ENCODE data around the gene HES1.
"Not testable (repeated sequence)": the region's sequence is repeated elsewhere in the genome, so short reads cannot be mapped to it uniquely, and the experiment has no call there.

HES1 gene

GRCh38 chr3:194125442-194125841 lies 10.5 kb upstream of the HES1 start:
- DNase-seq (ENCODE audit: low read depth in 3 of 3): no peak

- no peak for DNase-seq (ENCODE audit: low read depth in 3 of 3)
Measured at GRCh38 chr3:194126790-194127189, 9.2 kb upstream of the HES1 start.

DNA sequence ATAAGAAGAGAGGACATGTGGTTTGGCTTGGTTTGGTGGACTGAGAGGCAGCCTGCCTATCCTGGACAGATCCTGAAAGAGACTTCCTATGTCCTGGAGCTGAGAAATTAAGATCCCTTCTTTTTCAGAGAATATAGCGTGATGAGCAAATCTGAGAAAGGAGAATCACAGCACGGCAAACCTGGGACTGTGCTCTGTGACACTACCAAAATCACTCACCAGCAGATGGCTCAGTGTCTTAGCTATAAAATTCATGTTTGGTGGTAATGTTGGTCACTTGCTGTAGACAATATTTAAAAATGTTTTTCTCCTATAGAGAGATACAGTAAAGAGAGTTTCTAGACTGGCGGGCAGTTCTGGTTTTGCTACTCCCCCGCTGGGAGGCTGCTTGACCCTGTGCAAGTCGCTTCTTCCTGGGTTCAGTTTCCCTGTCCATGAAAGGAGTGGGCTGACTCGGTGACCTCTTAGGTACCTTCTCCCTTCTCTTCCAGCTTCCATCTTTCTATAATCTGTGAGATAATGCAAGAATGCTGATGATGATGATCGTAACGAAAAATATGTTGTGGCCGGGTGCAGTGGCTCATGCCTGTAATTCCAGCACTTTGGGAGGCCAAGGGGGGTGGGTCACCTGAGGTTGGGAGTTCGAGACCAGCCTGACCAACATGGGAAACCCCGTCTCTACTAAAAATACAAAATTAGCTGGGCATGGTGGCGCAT lies 7.6 kb upstream of the HES1 start:
- no peak for DNase-seq (ENCODE audit: low read depth in 3 of 3)

DNA sequence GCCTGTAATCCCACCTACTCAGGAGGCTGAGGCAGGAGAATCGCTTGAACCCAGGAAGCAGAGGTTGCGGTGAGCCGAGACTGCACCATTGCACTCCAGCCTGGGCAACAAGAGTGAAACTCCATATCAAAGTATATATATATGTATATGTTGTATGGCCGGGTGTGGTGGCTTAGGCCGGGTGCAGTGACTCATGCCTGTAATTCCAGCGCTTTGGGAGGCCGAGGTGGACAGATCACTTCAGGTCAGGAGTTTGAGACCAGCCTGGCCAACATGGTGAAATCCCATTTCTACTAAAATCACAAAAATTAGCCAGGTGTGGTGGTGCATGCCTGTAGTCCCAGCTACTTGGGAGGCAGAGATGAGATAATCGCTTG lies 7.0 kb upstream of the HES1 start:
- DNase-seq (ENCODE audit: low read depth in 3 of 3): not testable (repeated sequence)

- DNase-seq (ENCODE audit: low read depth in 3 of 3): no peak
Measured at GRCh38 chr3:194129581-194130133, 6.3 kb upstream of the HES1 start.

DNA sequence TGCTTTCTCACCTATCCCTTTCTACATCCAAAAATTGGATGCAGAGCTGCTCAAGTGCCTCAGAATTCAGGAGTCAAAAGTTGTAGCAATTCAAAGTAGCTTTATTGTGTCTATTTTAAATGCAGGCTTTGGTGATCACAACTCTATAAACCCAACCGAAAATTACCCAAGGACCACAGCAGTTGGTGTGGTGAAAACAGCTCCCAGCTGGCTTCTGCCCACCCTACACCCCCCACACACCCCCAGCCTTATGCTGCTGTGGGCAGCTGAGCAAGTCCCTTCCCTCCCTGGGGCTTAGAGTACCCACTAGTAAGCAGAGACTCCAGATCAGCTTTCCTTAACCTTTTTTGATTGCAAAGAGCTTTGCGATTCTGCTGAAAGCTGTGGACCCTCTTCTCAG lies 5.8 kb upstream of the HES1 start:
- no peak for DNase-seq (ENCODE audit: low read depth in 3 of 3)

DNA sequence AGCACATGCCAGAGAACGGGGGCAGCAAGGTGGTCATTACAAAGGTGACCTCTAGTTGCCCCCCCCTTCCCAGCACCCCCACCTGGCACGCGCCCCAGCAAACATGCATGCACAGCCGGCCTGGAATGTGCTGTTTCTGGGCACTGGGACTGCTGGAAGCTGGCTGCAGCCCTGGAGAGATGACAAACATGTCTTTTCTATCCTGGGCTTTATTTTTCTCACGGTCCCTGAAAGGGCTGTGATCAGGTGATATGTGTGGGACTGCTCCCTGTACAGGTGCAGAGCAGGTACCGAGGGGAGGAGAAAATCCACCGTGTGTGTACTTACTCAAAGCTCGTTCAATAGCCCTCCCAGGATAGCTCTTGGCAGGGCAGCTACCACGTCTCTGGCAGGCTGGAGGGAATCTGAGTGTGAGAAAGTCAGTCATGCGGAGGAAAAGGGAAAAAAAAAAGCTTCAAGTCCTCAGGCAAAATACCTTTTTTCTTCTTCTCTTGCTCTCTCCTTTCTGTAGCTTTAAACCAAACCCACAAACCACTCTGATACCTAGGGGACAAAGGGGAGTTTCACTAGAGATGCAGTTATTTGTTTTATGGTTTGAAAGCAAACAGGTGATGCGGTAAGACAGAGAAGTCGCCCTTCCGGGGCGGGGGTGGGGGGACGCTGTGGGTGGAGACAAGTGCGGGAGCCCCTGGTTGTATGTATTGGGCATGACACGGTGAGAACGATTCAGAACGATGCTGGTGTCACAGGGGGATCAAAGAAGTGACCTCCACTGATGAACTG lies 5.0 kb upstream of the HES1 start:
- DNase-seq (ENCODE audit: low read depth in 3 of 3): no peak

GRCh38 chr3:194132465-194133286 lies 3.3 kb upstream of the HES1 start:
- DNase-seq (ENCODE audit: low read depth in 3 of 3): no peak

DNA sequence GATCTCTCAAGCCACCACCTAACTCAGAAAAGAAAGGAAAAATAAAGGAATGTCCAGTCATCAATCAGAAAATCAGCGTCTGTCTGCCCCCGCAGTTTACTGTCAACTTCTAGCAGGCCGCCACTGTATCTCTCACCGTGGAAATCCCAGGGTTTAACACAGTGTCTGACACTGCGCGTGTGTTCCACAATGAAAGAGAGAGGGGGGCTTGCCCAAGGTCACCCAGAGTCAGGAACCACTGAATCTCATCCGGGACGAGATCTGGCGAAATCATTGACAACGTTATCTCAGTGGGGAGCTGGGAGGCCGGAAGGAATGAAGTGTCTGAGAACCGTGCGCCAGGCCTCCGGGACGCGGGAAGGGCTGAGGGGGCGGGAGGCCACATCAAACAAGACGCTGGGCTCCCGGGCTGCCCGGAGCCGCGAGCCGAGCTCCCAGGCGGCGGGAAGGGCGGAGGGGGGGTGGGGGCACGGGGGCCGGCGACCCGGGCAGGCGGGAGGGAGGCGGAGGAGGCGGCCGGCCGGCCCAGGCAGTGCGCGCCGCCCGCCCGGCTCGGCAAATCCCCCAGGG lies 2.2 kb upstream of the HES1 start:
- DNase-seq (ENCODE audit: low read depth in 3 of 3): peak in 1 of 3 experiments; percentile 32

DNA sequence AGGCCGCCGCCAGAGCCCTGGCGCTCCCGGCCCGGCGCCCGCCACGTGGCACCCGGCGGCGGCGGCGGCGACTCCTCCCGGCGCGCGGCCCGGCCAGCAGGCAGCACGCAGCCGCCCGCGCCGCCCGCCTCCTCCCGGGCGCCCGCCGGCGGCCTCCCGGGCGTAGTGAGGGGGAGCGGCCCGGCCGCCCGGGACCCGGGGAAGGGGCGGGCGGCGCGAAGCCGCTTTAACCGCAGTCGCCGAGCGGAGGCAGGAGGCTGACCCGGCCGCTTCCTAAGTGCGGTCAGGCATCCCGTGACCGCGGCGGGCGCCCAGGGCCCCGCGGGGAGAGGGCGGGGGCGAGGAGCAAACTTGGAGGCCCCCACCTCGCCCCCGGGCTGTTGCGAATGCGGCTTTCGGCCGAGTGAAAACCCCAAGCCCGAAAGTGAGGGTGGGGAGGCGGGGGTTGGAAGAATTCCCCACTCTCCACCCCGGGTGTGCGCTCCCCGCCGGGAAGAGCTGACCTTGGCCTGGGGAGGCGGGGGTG lies 1.7 kb upstream of the HES1 start:
- DNase-seq (ENCODE audit: low read depth in 3 of 3): peak in 1 of 3 experiments; percentile 60

GRCh38 chr3:194134757-194135515 lies 1.0 kb upstream of the HES1 start:
- DNase-seq (ENCODE audit: low read depth in 3 of 3): peak; percentile 60 to 82 (median 62)

- no peak for DNase-seq (ENCODE audit: low read depth in 3 of 3)
Measured at GRCh38 chr3:194135516-194135805, 487 bp upstream of the HES1 start.

DNA sequence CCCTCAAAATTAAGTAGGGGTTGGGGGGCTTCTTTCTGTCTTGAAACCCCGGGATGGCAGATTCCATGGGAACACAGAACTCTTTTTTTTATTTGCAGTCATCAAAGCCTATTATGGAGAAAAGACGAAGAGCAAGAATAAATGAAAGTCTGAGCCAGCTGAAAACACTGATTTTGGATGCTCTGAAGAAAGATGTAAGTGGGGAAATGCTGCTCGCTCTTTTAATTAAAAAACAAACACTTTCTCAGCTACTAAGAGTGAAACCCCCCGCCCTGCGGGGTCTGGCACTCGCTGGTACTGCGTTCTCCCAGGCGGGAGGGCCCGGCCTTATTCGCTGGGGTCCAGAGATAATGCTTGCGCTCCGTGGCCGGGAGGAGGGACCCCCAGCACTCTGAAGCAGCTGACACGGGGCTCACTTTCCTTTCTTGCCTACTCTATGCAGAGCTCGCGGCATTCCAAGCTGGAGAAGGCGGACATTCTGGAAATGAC lies 615 bp downstream of the HES1 start:
- DNase-seq (ENCODE audit: low read depth in 3 of 3): no peak

GRCh38 chr3:194137008-194137505 lies 1.1 kb downstream of the HES1 start:
- DNase-seq (ENCODE audit: low read depth in 3 of 3): peak in 1 of 3 experiments; percentile 16

DNA sequence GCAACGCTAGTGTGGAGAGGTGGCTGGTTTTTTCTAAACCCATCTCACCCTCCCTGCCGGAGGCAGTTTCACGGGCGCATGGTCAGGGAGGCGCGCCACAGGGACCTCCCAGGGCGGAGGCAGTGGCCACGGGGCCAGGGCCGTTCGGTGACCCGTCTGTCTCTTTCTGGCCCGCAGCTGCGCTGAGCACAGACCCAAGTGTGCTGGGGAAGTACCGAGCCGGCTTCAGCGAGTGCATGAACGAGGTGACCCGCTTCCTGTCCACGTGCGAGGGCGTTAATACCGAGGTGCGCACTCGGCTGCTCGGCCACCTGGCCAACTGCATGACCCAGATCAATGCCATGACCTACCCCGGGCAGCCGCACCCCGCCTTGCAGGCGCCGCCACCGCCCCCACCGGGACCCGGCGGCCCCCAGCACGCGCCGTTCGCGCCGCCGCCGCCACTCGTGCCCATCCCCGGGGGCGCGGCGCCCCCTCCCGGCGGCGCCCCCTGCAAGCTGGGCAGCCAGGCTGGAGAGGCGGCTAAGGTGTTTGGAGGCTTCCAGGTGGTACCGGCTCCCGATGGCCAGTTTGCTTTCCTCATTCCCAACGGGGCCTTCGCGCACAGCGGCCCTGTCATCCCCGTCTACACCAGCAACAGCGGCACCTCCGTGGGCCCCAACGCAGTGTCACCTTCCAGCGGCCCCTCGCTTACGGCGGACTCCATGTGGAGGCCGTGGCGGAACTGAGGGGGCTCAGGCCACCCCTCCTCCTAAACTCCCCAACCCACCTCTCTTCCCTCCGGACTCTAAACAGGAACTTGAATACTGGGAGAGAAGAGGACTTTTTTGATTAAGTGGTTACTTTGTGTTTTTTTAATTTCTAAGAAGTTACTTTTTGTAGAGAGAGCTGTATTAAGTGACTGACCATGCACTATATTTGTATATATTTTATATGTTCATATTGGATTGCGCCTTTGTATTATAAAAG lies 1.8 kb downstream of the HES1 start:
- peak in 1 of 3 experiments; percentile 45 for DNase-seq (ENCODE audit: low read depth in 3 of 3)

DNA sequence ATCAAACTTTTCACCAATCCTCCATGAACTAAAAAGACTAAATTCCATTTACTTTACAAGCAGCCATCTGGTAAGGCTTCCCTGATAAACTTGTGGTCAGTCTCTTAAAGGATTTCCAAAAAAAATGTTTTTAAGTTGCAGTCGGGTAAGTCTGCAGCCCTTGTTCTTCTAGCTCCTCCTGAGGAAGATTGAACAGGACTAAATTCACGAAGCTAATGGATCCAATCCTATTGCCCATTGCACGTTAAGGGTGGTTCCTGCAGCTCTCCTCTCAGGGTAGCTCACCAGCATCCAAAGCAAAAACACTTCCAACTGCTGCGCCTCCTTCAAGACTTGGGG lies 2.8 kb downstream of the HES1 start:
- DNase-seq (ENCODE audit: low read depth in 3 of 3): no peak

GRCh38 chr3:194139071-194139813 lies 3.3 kb downstream of the HES1 start:
- DNase-seq (ENCODE audit: low read depth in 3 of 3): no peak

DNA sequence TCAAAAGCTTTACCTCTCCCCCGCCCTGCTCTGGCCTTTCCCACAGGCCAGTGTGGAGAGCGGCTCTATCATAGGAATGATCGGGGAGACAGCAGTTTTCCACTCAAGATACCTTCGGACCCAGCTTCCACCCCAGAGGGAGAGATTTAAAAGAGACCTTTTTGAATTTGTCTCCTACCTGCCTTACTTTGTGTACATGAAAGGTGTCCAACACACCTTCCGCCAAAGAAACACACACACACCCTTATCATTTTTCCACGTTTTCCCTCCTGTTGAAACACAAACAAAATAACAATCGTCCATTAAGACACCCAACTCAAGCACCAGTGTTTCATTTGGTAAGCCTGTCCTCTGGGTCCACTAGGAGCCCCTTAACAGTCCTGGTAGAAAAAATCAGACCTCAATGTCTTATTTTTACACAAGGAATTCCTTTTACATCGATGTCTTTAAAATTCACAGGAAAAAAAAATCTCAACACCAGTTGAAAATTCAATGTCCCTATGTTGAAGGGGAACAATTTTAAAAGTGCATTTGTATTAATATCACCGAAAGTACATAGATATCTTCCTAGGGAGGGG lies 4.0 kb downstream of the HES1 start:
- no peak for DNase-seq (ENCODE audit: low read depth in 3 of 3)

Measured in stimulated activated CD4-positive, alpha-beta T cell treated with anti-CD3 and anti-CD28 coated beads, TNF-alpha, amount 100 ng/mL, for 24 hours (primary cell).